Karpas-422 (cell line): ENCODE results near the gene POC1A. TPM values are rescaled to one million over a fixed set of nuclear protein-coding genes. Genes with fewer than 3 reads are reported as not detected.

Source experiments
- DNase-seq: peaks from one replicate; pipeline ENCODE4 v3.0.0-alpha.2; 2015
- H2AFZ ChIP-seq: fragments of 200-600 bp; sonication (generic); 2 replicates; pipeline ENCODE4 v1.6.1; 2014; ENCODE audit warnings: antibody characterized with exemption, low read length, mixed read lengths
- H3K27ac ChIP-seq: fragments of 200-600 bp; sonication (generic); 2 replicates; pipeline ENCODE4 v1.5.1; 2014; ENCODE audit warnings: mild to moderate bottlenecking, low read length, moderate library complexity
- H3K27me3 ChIP-seq: fragments of 200-600 bp; sonication (generic); 2 replicates; pipeline ENCODE4 v1.6.1; 2014; ENCODE audit warnings: low read length, mixed read lengths
- H3K36me3 ChIP-seq: fragments of 200-600 bp; sonication (generic); 2 replicates; pipeline ENCODE4 v1.6.1; 2014; ENCODE audit warnings: low read length, mixed read lengths; ENCODE audit not compliant: insufficient read depth
- H3K4me1 ChIP-seq: fragments of 200-600 bp; sonication (generic); 2 replicates; pipeline ENCODE4 v1.6.1; 2014; ENCODE audit warnings: mild to moderate bottlenecking, low read length, mixed read lengths
- H3K4me2 ChIP-seq: fragments of 200-600 bp; sonication (generic); 2 replicates; pipeline ENCODE4 v1.6.1; 2014; ENCODE audit warnings: low read length, low read depth, mild to moderate bottlenecking; ENCODE audit not compliant: poor library complexity, severe bottlenecking
- H3K4me3 ChIP-seq: fragments of 200-600 bp; sonication (generic); 2 replicates; pipeline ENCODE4 v1.5.1; 2014; ENCODE audit warnings: mild to moderate bottlenecking, antibody characterized with exemption, low read length, mixed read lengths
- H3K79me2 ChIP-seq: fragments of 200-600 bp; sonication (generic); 2 replicates; pipeline ENCODE4 v1.6.1; 2014; ENCODE audit warnings: mild to moderate bottlenecking, low read length, mixed read lengths
- H3K9ac ChIP-seq: fragments of 200-600 bp; sonication (generic); 2 replicates; pipeline ENCODE4 v1.6.0; 2014; ENCODE audit warnings: low read length
- H3K9me2 ChIP-seq: fragments of 200-600 bp; sonication (generic), shearing (Covaris generic); replicated peaks from 2 replicates; pipeline ENCODE4 v1.6.0; 2014; ENCODE audit warnings: mild to moderate bottlenecking, low read length, moderate library complexity; ENCODE audit not compliant: insufficient read depth
- H3K9me3 ChIP-seq: fragments of 300-700, 200-600 bp; sonication (generic); 2 replicates; pipeline ENCODE4 v1.6.1; 2014; ENCODE audit warnings: low read length, mixed read lengths
- H4K20me1 ChIP-seq: fragments of 200-600 bp; sonication (generic); 2 replicates; pipeline ENCODE4 v1.6.1; 2014; ENCODE audit warnings: mild to moderate bottlenecking, antibody characterized with exemption, low read length, low read depth; ENCODE audit not compliant: insufficient read depth
- total RNA-seq: library from RNA; depleted of rRNA; stranded (reverse); fragments of >200 nt; shearing (Covaris generic); gene quantifications from 2 replicates; pipeline ENCODE4 v1.2.3, GENCODE V29; 2014; ENCODE audit warnings: low replicate concordance

POC1A gene
- total RNA-seq, 1 experiment from 2014 or later, result 12.7 TPM

DNA sequence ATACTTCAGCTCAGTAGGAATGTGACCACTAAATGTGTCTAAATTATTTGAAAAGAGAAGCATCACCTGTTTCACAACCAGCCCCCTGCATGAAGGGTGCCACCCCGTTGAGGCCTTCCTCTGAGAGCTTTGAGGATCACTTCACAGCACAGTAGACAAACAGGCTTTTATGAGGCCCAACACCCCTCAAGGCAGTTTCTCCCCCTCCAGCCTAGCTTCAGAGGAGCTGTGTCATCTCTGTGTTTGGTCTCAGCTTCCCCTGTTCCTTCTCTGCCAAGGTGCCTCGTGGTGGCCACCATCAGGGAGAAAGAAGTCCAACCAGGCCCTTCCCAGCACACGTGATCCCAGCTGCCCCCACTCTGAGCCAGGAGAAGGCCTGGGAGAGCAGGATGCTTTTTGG lies 76.3 kb downstream of the POC1A start:
- Histone ChIP-seq H3K4me3 (no peak overlapping the region), H3K4me2 (no peak overlapping the region), H3K4me1 (peaks cover 10% of the 10 kb centered on the region), H4K20me1 (no peaks in the 10 kb centered on the region), H3K9ac (no peak overlapping the region), H3K27me3 (no peaks in the 10 kb centered on the region), H3K79me2 (no peaks in the 10 kb centered on the region), H3K27ac (no peak overlapping the region), H2AFZ (no peak overlapping the region), H3K36me3 (no peaks in the 10 kb centered on the region), H3K9me2 (no peaks in the 10 kb centered on the region), H3K9me3 (no peaks in the 10 kb centered on the region)
- no peak for DNase-seq

DNA sequence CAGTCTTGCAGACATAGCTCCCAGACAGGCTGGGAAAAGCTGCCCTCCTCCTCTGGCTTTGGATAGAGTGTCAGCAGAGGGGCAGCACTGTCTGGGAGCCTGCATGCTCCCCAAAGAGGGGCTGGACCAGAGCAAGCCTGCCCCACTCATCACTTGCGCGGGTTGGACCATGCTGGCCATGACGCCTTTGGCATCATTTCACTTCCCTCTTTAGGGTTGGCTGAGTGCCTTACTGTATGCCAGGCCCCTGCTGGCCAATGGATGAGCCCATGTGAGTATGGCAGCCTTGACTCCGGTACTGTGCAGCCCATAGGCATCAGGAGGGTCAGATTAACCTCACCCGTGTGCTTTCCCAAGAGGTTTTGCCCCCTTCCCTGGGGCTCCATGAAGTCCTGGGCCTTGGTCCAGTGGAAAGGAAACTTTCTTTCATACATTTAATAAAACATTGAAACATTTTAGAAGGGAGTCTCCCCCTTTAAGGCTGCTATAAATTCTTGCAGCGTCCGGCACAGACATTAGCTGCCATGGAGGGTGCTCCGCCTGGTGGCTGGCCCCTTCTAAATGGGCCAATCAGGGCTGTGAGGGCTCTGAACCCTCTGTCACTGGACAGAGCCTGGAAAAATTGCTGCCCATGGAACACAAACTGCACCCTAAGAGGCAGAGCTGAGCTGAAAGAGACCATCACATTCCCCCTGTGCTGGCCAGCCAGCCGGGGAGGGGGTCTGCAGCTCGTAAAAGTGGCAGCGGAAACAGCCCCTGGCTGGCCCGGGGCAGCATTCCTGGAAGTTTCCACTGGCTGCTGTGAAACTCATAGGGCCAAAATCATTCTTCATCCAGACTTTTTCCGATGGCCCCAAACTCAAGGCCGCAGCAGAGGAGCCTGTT lies 77.1 kb downstream of the POC1A start:
- H3K9ac ChIP-seq, result no peak overlapping the region
- no peak overlapping the region for H3K4me2 ChIP-seq
- H3K79me2 ChIP-seq, result no peaks in the 10 kb centered on the region
- H2AFZ ChIP-seq, result no peak overlapping the region
- H3K4me1 ChIP-seq, result peaks cover 12% of the 10 kb centered on the region
- no peak overlapping the region for H3K4me3 ChIP-seq
- no peak for DNase-seq
- no peak overlapping the region for H3K27ac ChIP-seq
- no peaks in the 10 kb centered on the region for H3K27me3 ChIP-seq
- H3K9me3 ChIP-seq, result no peaks in the 10 kb centered on the region
- H4K20me1 ChIP-seq, result no peaks in the 10 kb centered on the region
- H3K9me2 ChIP-seq, result no peaks in the 10 kb centered on the region
- no peaks in the 10 kb centered on the region for H3K36me3 ChIP-seq

DNA sequence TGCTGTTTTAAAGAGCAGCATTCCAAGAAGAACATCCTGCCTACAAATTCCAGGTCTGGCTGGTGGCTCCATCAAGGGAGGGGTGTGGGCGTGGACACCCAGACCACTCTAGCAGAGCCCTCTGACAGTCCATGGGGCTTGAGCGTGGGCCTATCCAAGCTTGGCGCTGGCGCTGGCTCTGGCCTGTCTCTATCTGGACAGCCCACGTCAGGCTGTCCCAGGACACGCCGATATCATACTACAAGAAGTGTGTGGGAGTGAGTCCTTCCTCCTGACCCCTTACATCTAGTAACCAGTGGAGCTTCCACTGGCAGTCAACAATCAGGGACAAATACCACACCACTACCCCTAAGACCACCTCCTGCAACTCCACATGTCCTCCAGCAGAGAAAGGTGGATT lies 80.7 kb downstream of the POC1A start:
- no peak overlapping the region for H3K4me3 ChIP-seq
- peaks cover 24% of the 10 kb centered on the region for H3K4me1 ChIP-seq
- no peaks in the 10 kb centered on the region for H3K36me3 ChIP-seq
- H2AFZ ChIP-seq, result no peak overlapping the region
- no peaks in the 10 kb centered on the region for H3K9me3 ChIP-seq
- H3K4me2 ChIP-seq, result no peak overlapping the region
- no peaks in the 10 kb centered on the region for H3K27me3 ChIP-seq
- H3K27ac ChIP-seq, result no peak overlapping the region
- H4K20me1 ChIP-seq, result no peaks in the 10 kb centered on the region
- no peak for DNase-seq
- no peaks in the 10 kb centered on the region for H3K9me2 ChIP-seq
- no peak overlapping the region for H3K9ac ChIP-seq
- no peaks in the 10 kb centered on the region for H3K79me2 ChIP-seq

DNA sequence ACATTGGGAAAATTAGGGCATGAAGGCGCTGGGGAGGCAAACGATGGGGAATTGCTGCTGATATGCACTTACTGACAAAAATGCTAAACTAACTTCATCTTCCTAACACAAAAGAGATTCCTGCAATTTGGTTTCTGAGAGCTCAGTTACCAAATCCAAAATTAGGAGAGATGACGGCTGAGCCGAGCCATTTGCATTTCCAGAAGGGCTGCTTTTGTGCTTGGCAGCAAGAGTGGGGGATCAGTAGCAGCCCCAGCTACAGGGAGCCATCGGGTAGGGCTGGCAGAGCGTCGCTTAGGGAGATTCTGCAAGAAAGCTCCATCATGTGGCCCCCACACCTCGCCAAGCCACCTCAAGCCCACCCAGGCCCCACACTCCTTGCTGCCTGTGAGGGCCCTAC lies 81.8 kb downstream of the POC1A start:
- Histone ChIP-seq H3K27me3 (no peaks in the 10 kb centered on the region), H4K20me1 (no peaks in the 10 kb centered on the region), H3K4me3 (no peak overlapping the region), H3K79me2 (no peaks in the 10 kb centered on the region), H2AFZ (no peak overlapping the region), H3K4me1 (peaks cover 24% of the 10 kb centered on the region), H3K4me2 (no peak overlapping the region), H3K27ac (no peak overlapping the region), H3K9me2 (no peaks in the 10 kb centered on the region), H3K9me3 (no peaks in the 10 kb centered on the region), H3K9ac (no peak overlapping the region), H3K36me3 (no peaks in the 10 kb centered on the region)
- no peak for DNase-seq

DNA sequence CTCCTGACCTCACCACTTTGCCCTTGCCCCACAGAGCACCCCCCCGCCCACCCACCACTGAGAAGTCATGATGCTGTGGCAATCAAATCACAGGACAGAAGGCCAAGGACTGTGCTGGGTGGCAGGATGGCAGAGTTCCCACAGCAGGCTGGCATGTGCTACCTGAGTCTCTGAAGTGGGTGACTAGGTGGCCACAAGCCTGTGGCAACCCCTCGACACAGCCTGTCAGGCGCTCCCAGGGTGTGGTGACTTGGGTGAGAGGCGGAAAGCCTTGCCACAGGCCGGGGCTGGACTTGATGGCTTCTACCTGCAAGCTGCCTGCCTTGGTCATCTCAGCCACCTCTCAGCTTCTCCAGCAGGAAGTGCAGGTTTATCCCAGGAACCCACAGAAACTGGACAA lies 82.2 kb downstream of the POC1A start:
- H3K9me2 ChIP-seq, result no peaks in the 10 kb centered on the region
- no peak overlapping the region for H3K27ac ChIP-seq
- H3K36me3 ChIP-seq, result no peaks in the 10 kb centered on the region
- no peak overlapping the region for H2AFZ ChIP-seq
- peaks cover 24% of the 10 kb centered on the region for H3K4me1 ChIP-seq
- H3K27me3 ChIP-seq, result no peaks in the 10 kb centered on the region
- no peak for DNase-seq
- no peak overlapping the region for H3K4me2 ChIP-seq
- no peaks in the 10 kb centered on the region for H4K20me1 ChIP-seq
- H3K9me3 ChIP-seq, result no peaks in the 10 kb centered on the region
- no peak overlapping the region for H3K9ac ChIP-seq
- no peaks in the 10 kb centered on the region for H3K79me2 ChIP-seq
- H3K4me3 ChIP-seq, result no peak overlapping the region

DNA sequence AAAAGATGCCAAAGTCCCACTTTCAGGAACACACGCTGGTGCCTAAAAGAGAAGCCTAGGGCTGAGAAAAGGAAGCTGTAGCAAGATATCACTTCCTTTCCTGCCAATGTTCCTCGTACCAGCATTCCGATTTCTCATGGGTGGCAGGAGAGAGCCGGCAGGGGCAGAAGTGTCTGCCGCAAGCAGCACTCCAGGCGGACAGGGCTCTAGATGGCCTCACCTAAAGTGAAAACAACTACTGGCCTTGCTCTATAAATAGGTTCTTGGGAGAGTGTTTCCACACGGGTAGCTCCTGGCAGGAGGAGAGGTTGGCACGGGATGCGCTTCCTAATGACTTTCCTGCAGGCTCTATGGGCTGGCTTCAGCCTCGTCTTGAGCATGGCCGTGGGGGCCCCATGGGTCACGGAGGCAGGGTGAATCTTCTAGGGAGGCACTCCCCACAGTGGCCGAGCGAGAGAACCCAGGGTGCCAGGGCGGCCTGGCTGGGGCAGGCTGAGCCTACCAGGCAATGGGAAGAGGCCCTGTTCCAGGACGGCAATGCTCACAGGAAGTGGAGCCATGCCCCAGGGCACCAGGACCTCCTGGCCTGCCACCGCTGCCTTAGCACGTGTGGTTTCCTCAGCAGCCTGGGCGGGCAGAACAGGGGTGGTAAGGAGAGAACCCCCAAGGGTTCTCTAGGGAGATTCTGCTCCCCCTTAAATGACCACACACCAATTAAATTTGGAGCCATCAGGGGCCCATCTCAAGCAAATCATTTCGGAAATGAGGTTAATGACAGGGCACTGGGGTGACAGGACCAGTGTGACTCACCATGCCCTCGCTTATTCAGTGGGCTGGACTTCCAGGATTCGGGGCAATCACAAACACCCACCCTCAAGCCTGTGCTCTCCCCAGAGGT lies 83.2 kb downstream of the POC1A start:
- no peak overlapping the region for H3K9ac ChIP-seq
- no peaks in the 10 kb centered on the region for H4K20me1 ChIP-seq
- peak; percentile 73 for DNase-seq
- H3K27me3 ChIP-seq, result no peaks in the 10 kb centered on the region
- H3K4me3 ChIP-seq, result no peak overlapping the region
- H3K27ac ChIP-seq, result no peak overlapping the region
- no peaks in the 10 kb centered on the region for H3K9me3 ChIP-seq
- H3K79me2 ChIP-seq, result no peaks in the 10 kb centered on the region
- no peak overlapping the region for H2AFZ ChIP-seq
- peaks cover 23% of the 10 kb centered on the region for H3K4me1 ChIP-seq
- H3K36me3 ChIP-seq, result no peaks in the 10 kb centered on the region
- H3K9me2 ChIP-seq, result no peaks in the 10 kb centered on the region
- H3K4me2 ChIP-seq, result no peak overlapping the region

DNA sequence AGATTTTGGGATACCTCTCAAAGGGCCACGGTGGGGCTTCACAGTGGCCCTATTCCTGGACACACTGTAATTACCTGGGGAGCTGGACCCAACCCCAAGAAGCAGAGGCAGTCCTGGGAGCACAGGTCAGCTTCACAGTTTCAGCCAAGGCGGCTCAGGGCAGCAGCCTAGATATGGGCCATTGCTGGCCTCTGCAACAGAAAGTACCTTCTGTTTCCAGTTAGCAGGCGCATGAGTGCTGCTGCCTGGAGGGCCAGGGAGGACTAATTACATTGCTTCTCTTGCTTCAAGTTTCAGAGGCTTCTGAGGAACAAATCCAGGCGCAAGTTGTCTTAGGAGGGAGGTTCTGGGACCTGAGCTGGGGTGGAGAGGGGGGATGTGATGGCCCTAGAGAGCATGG lies 84.4 kb downstream of the POC1A start:
- no peak overlapping the region for H2AFZ ChIP-seq
- no peak overlapping the region for H3K9ac ChIP-seq

DNA sequence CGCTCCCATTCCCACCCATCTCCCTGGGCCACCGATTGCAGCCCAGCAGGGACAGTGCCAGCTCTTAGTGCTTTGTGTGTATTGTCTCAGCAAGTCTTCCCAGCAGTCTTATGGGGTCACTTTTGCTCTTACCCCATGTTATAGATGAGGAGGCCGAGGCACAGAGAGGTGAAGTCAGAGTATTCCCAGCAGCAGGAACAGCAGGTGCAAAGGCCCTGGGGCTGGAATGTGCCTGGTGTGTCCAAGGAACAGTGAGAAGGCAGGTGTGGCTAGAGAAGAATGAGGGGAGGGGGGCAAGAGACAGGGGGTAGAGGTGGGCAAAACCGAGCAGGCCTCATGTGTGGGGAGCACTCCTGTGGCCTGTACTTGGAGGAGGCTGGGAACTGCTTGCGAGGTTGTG lies 85.1 kb downstream of the POC1A start:
- H3K27ac ChIP-seq, result no peak overlapping the region
- H3K4me2 ChIP-seq, result no peak overlapping the region
- H3K9me3 ChIP-seq, result no peaks in the 10 kb centered on the region
- H4K20me1 ChIP-seq, result no peaks in the 10 kb centered on the region
- no peaks in the 10 kb centered on the region for H3K9me2 ChIP-seq
- H3K79me2 ChIP-seq, result no peaks in the 10 kb centered on the region
- no peak overlapping the region for H3K4me3 ChIP-seq
- no peak overlapping the region for H2AFZ ChIP-seq
- no peaks in the 10 kb centered on the region for H3K36me3 ChIP-seq
- no peaks in the 10 kb centered on the region for H3K27me3 ChIP-seq
- no peak for DNase-seq
- peaks cover 13% of the 10 kb centered on the region for H3K4me1 ChIP-seq
- no peak overlapping the region for H3K9ac ChIP-seq

More for the DNA sequence above, 84.4 kb downstream of the POC1A start:
- Histone ChIP-seq H3K36me3 (no peaks in the 10 kb centered on the region), H3K79me2 (no peaks in the 10 kb centered on the region), H3K27ac (no peak overlapping the region), H3K9me2 (no peaks in the 10 kb centered on the region), H3K9me3 (no peaks in the 10 kb centered on the region), H3K27me3 (no peaks in the 10 kb centered on the region), H3K4me3 (no peak overlapping the region), H4K20me1 (no peaks in the 10 kb centered on the region), H3K4me1 (peaks cover 13% of the 10 kb centered on the region), H3K4me2 (no peak overlapping the region)
- DNase-seq, result no peak
